ENCODE measurements around the gene CIAO1. TPM values are rescaled to one million over a fixed set of nuclear protein-coding genes. Genes with fewer than 3 reads are reported as not detected.

Gene CIAO1
- total and polyA plus RNA-seq, 2 of the 8 experiments (the other 6 are each of a cell fraction or from before 2014, with no cell fraction given) = 63.7 to 99.2 TPM

GRCh38 chr2:96318723-96319122 is 52.7 kb downstream of the CIAO1 start:
- no peaks in the 10 kb centered on the region for H3K79me2 ChIP-seq (ENCODE audit: control insufficient read depth in 1 of 2, insufficient read depth in 2 of 2, low read length in 2 of 2)
- FAIRE-seq = no peak
- no peak overlapping the region; the same call in 1 of the 2 replicates for H4K8ac ChIP-seq (ENCODE audit: extremely low read depth, insufficient read depth, low read length)
- H2BK20ac ChIP-seq (ENCODE audit: low read length) = no peak overlapping the region
- no peak overlapping the region for H3K4me3 ChIP-seq (ENCODE audit: extremely low read depth in 1 of 4, insufficient read depth in 2 of 4, low read depth in 3 of 4, low read length in 4 of 4)
- peaks cover 0 to 3% (median 0%) of the 10 kb centered on the region in 4 experiments; a peak in 1 of 7 replicates for H3K4me1 ChIP-seq (replicated peaks in 1 of 4; ENCODE audit: control insufficient read depth in 3 of 4, insufficient read depth in 4 of 4, low read length in 3 of 4)
- no peak overlapping the region for H2BK120ac ChIP-seq (replicated peaks; ENCODE audit: low read depth, low read length)
- WGBS, 2 experiments (ENCODE audit: extremely low coverage in 1 of 2, insufficient coverage in 1 of 2, insufficient read length in 1 of 2, insufficient replicate concordance in 2 of 2, low coverage in 1 of 2, low lambda C conversion rate in 2 of 2, missing lambda C conversion rate in 1 of 2) = 90% methylated on average over 4 of the region's 4 CpGs; no CpG with 5 or more reads in 1 of the 2 experiments
- H4K91ac ChIP-seq (replicated peaks; ENCODE audit: insufficient read length, low read length) = no peak overlapping the region
- H3K56ac ChIP-seq (replicated peaks; ENCODE audit: insufficient read length, low read depth, low read length) = no peak overlapping the region
- H3K79me1 ChIP-seq (ENCODE audit: low read depth, low read length) = no peaks in the 10 kb centered on the region
- no peak overlapping the region for H2BK15ac ChIP-seq (ENCODE audit: low read length)
- H2BK12ac ChIP-seq (ENCODE audit: low read depth, low read length) = no peak overlapping the region
- H3K27me3 ChIP-seq (replicated peaks in 1 of 4; ENCODE audit: control insufficient read depth in 3 of 4, extremely low read depth in 1 of 4, insufficient read depth in 3 of 4, low read length in 3 of 4) = peaks cover 3 to 37% (median 29%) of the 10 kb centered on the region in 4 experiments
- no peaks in the 10 kb centered on the region for H3K9me3 ChIP-seq (ENCODE audit: insufficient read depth in 2 of 2, low read depth in 1 of 2, low read length in 1 of 2)
- H3K36me3 ChIP-seq (ENCODE audit: control insufficient read depth in 2 of 4, insufficient read depth in 4 of 4, low read length in 3 of 4) = no peaks in the 10 kb centered on the region
- H2AFZ ChIP-seq (ENCODE audit: low read length) = no peak overlapping the region
- H3K23me2 ChIP-seq (ENCODE audit: low read depth, low read length) = peaks cover 12% of the 10 kb centered on the region; the same call in 1 of the 2 replicates
- ChIA-PET CTCF (ENCODE audit: partially characterized antibody) (interaction anchor here (3.6 kb wide), 1 partner anchor 26 kb away, joined by 16 read pairs; no protein-coding TSS in a partner anchor), POLR2A (ENCODE audit: partially characterized antibody) (interaction anchor here (0.9 to 3.5 kb wide), 2 partner anchors 14 to 27 kb away, joined by 3 to 28 read pairs; partner anchors contain the start of gene SNRNP200)
- H4K5ac ChIP-seq (ENCODE audit: insufficient read length, low read depth, low read length) = no peak overlapping the region
- no peak overlapping the region for H3K14ac ChIP-seq (ENCODE audit: insufficient read length)
- DNase-seq (ENCODE audit: low read depth in 1 of 2, low spot score in 2 of 2) = no peak
- no peak overlapping the region for H3K23ac ChIP-seq (ENCODE audit: insufficient read length)
- H3K9ac ChIP-seq (replicated peaks in 1 of 4; ENCODE audit: extremely low read depth in 1 of 4, low read depth in 3 of 4, low read length in 3 of 4) = no peak overlapping the region
- H3K18ac ChIP-seq (ENCODE audit: extremely low read depth, low read length) = no peak overlapping the region
- H3K4ac ChIP-seq (replicated peaks; ENCODE audit: insufficient read length, low read depth, low read length) = no peak overlapping the region
- H3K4me2 ChIP-seq (ENCODE audit: insufficient read depth in 1 of 2, low read depth in 2 of 2, low read length in 2 of 2) = no peak overlapping the region
- H2AK5ac ChIP-seq (ENCODE audit: low read depth, low read length) = no peak overlapping the region
- no peak overlapping the region for H2BK5ac ChIP-seq (ENCODE audit: low read depth, low read length)
- no peak overlapping the region for H3K27ac ChIP-seq (ENCODE audit: low read depth, low read length)
- no peaks in the 10 kb centered on the region for H4K20me1 ChIP-seq (replicated peaks in 1 of 2; ENCODE audit: control insufficient read depth in 1 of 2, insufficient read depth in 2 of 2, low read length in 2 of 2)
- no peak for TF ChIP-seq POLR2A (IDR thresholded peaks at IDR 0.05; ENCODE audit: control extremely low read depth in 1 of 2, low read depth in 2 of 2, low read length in 2 of 2)
- no peak for TF ChIP-seq SP4 (IDR thresholded peaks at IDR 0.05; ENCODE audit: low read length)
- TF ChIP-seq CHD2 (IDR thresholded peaks at IDR 0.05; ENCODE audit: low read length) = no peak
- no peak for TF ChIP-seq EP300 (IDR thresholded peaks at IDR 0.05; ENCODE audit: borderline replicate concordance in 1 of 2, low read depth in 2 of 2, low read length in 2 of 2)
- TF ChIP-seq ASH2L (IDR thresholded peaks at IDR 0.05; ENCODE audit: low read length) = no peak
- no peak for TF ChIP-seq KDM1A (IDR thresholded peaks at IDR 0.05; ENCODE audit: borderline replicate concordance, low read length)
- no peak for TF ChIP-seq SIN3A (conservative IDR thresholded peaks at IDR 0.05 in 1 of 2, IDR thresholded peaks at IDR 0.05 in 1 of 2; ENCODE audit: low read depth in 1 of 2, low read length in 2 of 2)
- no peak for TF ChIP-seq EGR1 (IDR thresholded peaks at IDR 0.05; ENCODE audit: borderline replicate concordance, low read depth, low read length)
- no peak for TF ChIP-seq SP2 (IDR thresholded peaks at IDR 0.05; ENCODE audit: low read length)
- no peak for TF ChIP-seq CTBP2 (IDR thresholded peaks at IDR 0.05; ENCODE audit: borderline replicate concordance, insufficient read depth, insufficient read length, low read length)
- no peak for TF ChIP-seq EZH2 (IDR thresholded peaks at IDR 0.05; ENCODE audit: low read depth, low read length, severe bottlenecking)
- no peak for TF ChIP-seq MAFK (IDR thresholded peaks at IDR 0.05; ENCODE audit: low read depth, low read length)
- no peak for TF ChIP-seq TBP (IDR thresholded peaks at IDR 0.05; ENCODE audit: low read depth, low read length)
- no peak for TF ChIP-seq MAX (IDR thresholded peaks at IDR 0.05)

Measured in H1 (cell line).